Measurements from ENCODE around the gene HMG20A.

The HMG20A gene

GRCh38 chr15:77478051-77478450 is 57.4 kb downstream of the HMG20A start:
- no peak for DNase-seq (ENCODE audit: low spot score)
- TF ChIP-seq CTCF (IDR thresholded peaks at IDR 0.05; ENCODE audit: extremely low read depth, missing control alignments), result no peak

- no peak for DNase-seq (ENCODE audit: low spot score)
- TF ChIP-seq CTCF (IDR thresholded peaks at IDR 0.05; ENCODE audit: extremely low read depth, missing control alignments), result no peak
These were observed 58.3 kb downstream of the HMG20A start for GRCh38 chr15:77479015-77479414.

GRCh38 chr15:77480859-77481633 is 60.4 kb downstream of the HMG20A start:
- TF ChIP-seq CTCF (IDR thresholded peaks at IDR 0.05; ENCODE audit: extremely low read depth, missing control alignments), result no peak
- no peak for DNase-seq (ENCODE audit: low spot score)

GRCh38 chr15:77481670-77482069 is 61.0 kb downstream of the HMG20A start:
- TF ChIP-seq CTCF (IDR thresholded peaks at IDR 0.05; ENCODE audit: extremely low read depth, missing control alignments), result no peak
- no peak for DNase-seq (ENCODE audit: low spot score)

- TF ChIP-seq CTCF (IDR thresholded peaks at IDR 0.05; ENCODE audit: extremely low read depth, missing control alignments), result no peak
- no peak for DNase-seq (ENCODE audit: low spot score)
These were observed 61.9 kb downstream of the HMG20A start for GRCh38 chr15:77482570-77482969.

GRCh38 chr15:77483425-77484140 is 62.9 kb downstream of the HMG20A start:
- TF ChIP-seq CTCF (IDR thresholded peaks at IDR 0.05; ENCODE audit: extremely low read depth, missing control alignments), result no peak
- no peak for DNase-seq (ENCODE audit: low spot score)

GRCh38 chr15:77484994-77485393 is 64.3 kb downstream of the HMG20A start:
- DNase-seq (ENCODE audit: low spot score), result no peak
- TF ChIP-seq CTCF (IDR thresholded peaks at IDR 0.05; ENCODE audit: extremely low read depth, missing control alignments), result no peak
